ENCODE data around the gene DNAJC8. TPM values are rescaled to one million over a fixed set of nuclear protein-coding genes. Genes with fewer than 3 reads are reported as not detected.

The DNAJC8 gene
- polyA plus RNA-seq, 3 donors: 30.6 to 118 (median 113) TPM

GRCh38 chr1:28162151-28162550 is 70.7 kb downstream of the DNAJC8 start:
- H3K27ac ChIP-seq (ENCODE audit: low read depth in 1 of 2, low read length in 2 of 2): peak overlapping the region; percentile 61 to 75
- H3K4me3 ChIP-seq (replicated peaks in 1 of 3; ENCODE audit: low read depth in 2 of 3, low read length in 3 of 3): peak overlapping the region in 1 of 3 experiments; percentile 3
- no peaks in the 10 kb centered on the region for H3K27me3 ChIP-seq (ENCODE audit: control insufficient read depth in 2 of 2, insufficient read depth in 2 of 2, low read length in 2 of 2)
- H3K9me3 ChIP-seq (replicated peaks in 1 of 2; ENCODE audit: control insufficient read depth in 1 of 2, insufficient read depth in 1 of 2, low read length in 2 of 2): no peaks in the 10 kb centered on the region
- Mint-ChIP-seq H3K36me3 (peaks cover 58 to 85% of the 10 kb centered on the region in 2 donors), H3K27me3 (ENCODE audit: low read depth in 3 of 3) (peaks cover 0 to 1% (median 0%) of the 10 kb centered on the region in 3 donors), H3K9me3 (peaks cover 0 to 3% (median 0%) of the 10 kb centered on the region in 7 donors), H3K27ac (peak overlapping the region; percentile 78 to 97 (median 91)), H3K4me3 (no peak overlapping the region), H3K4me1 (peaks cover 86% of the 10 kb centered on the region)
- H3K9ac ChIP-seq (ENCODE audit: insufficient read depth, low read length, poor library complexity, severe bottlenecking): no peak overlapping the region
- H4K20me1 ChIP-seq (ENCODE audit: insufficient read depth, low read length): peaks cover 77% of the 10 kb centered on the region
- H3K4me2 ChIP-seq (replicated peaks; ENCODE audit: extremely low read depth, low read length, poor library complexity, severe bottlenecking): peak overlapping the region; percentile 2
- no peak for TF ChIP-seq CTCF (IDR thresholded peaks at IDR 0.05)
- WGBS (ENCODE audit: insufficient coverage): 82% methylated on average over 4 of the region's 7 CpGs
- H3K4me1 ChIP-seq (ENCODE audit: control insufficient read depth in 1 of 2, insufficient read depth in 2 of 2, low read length in 2 of 2): peaks cover 75 to 81% of the 10 kb centered on the region in 2 donors
- no peak overlapping the region for H2AFZ ChIP-seq (ENCODE audit: insufficient read depth, low read depth, low read length, poor library complexity, severe bottlenecking)
- no peak for DNase-seq
- H3K36me3 ChIP-seq (replicated peaks in 1 of 2; ENCODE audit: control insufficient read depth in 1 of 2, insufficient read depth in 2 of 2, low read length in 2 of 2): peaks cover 24 to 31% of the 10 kb centered on the region in 2 donors
- intact Hi-C loops (cut with micrococcal nuclease): no loop called here
- H3K79me2 ChIP-seq (ENCODE audit: insufficient read depth, low read length): peaks cover 100% of the 10 kb centered on the region

- Histone ChIP-seq H3K27ac (ENCODE audit: low read depth in 1 of 2, low read length in 2 of 2) (peak overlapping the region; percentile 61 to 75), H3K9me3 (replicated peaks in 1 of 2; ENCODE audit: control insufficient read depth in 1 of 2, insufficient read depth in 1 of 2, low read length in 2 of 2) (no peaks in the 10 kb centered on the region), H3K4me2 (replicated peaks; ENCODE audit: extremely low read depth, low read length, poor library complexity, severe bottlenecking) (peak overlapping the region; percentile 2), H4K20me1 (ENCODE audit: insufficient read depth, low read length) (peaks cover 73% of the 10 kb centered on the region), H3K9ac (ENCODE audit: insufficient read depth, low read length, poor library complexity, severe bottlenecking) (no peak overlapping the region), H3K4me1 (ENCODE audit: control insufficient read depth in 1 of 2, insufficient read depth in 2 of 2, low read length in 2 of 2) (peaks cover 79 to 85% of the 10 kb centered on the region in 2 donors), H2AFZ (ENCODE audit: insufficient read depth, low read depth, low read length, poor library complexity, severe bottlenecking) (no peak overlapping the region), H3K36me3 (replicated peaks in 1 of 2; ENCODE audit: control insufficient read depth in 1 of 2, insufficient read depth in 2 of 2, low read length in 2 of 2) (peaks cover 21 to 27% of the 10 kb centered on the region in 2 donors), H3K27me3 (ENCODE audit: control insufficient read depth in 2 of 2, insufficient read depth in 2 of 2, low read length in 2 of 2) (no peaks in the 10 kb centered on the region), H3K79me2 (ENCODE audit: insufficient read depth, low read length) (peaks cover 100% of the 10 kb centered on the region), H3K4me3 (replicated peaks in 1 of 3; ENCODE audit: low read depth in 2 of 3, low read length in 3 of 3) (peak overlapping the region in 1 of 3 experiments; percentile 3)
- WGBS (ENCODE audit: insufficient coverage): 64% methylated on average over 3 of the region's 3 CpGs
- H3K9me3 Mint-ChIP-seq: peaks cover 0 to 3% (median 0%) of the 10 kb centered on the region in 7 donors
- DNase-seq: peak in 2 of 3 donors; percentile 44 to 46
- H3K27ac Mint-ChIP-seq: peak overlapping the region; percentile 78 to 97 (median 91)
- peaks cover 55 to 81% of the 10 kb centered on the region in 2 donors for H3K36me3 Mint-ChIP-seq
- H3K27me3 Mint-ChIP-seq (ENCODE audit: low read depth in 3 of 3): peaks cover 0 to 1% (median 0%) of the 10 kb centered on the region in 3 donors
- intact Hi-C loops (cut with micrococcal nuclease): no loop called here
- peaks cover 87% of the 10 kb centered on the region for H3K4me1 Mint-ChIP-seq
- TF ChIP-seq CTCF (IDR thresholded peaks at IDR 0.05): no peak
- no peak overlapping the region for H3K4me3 Mint-ChIP-seq
These were observed 71.1 kb downstream of the DNAJC8 start for GRCh38 chr1:28161751-28162150.
